ENCODE data around the gene DCBLD2. TPM values are rescaled to one million over a fixed set of nuclear protein-coding genes. Genes with fewer than 3 reads are reported as not detected.

DCBLD2 gene
- total and polyA plus RNA-seq, 2 of the 4 experiments (the other 2 are of a cell fraction), result 121 to 196 TPM

- H4K91ac ChIP-seq (ENCODE audit: insufficient read depth, low read depth, low read length), result no peak overlapping the region
- no peak overlapping the region for H3K4me3 ChIP-seq (ENCODE audit: insufficient read depth, low read depth, low read length)
- H3K4me1 ChIP-seq (ENCODE audit: control insufficient read depth, insufficient read depth, low read length), result peaks cover 2% of the 10 kb centered on the region; the same call in 1 of the 2 replicates
- dilution Hi-C loops (cut with HindIII; ENCODE audit: low sequenced_read_pairs, unreplicated experiment), result no loop called here
- H3K23ac ChIP-seq (ENCODE audit: low read depth, low read length), result no peak overlapping the region
- H3K9me1 ChIP-seq (ENCODE audit: insufficient read depth, low read length), result no peaks in the 10 kb centered on the region
- H3K27me3 ChIP-seq (ENCODE audit: control insufficient read depth, insufficient read depth, low read length), result no peaks in the 10 kb centered on the region
- H3K9me3 ChIP-seq (ENCODE audit: control insufficient read depth, insufficient read depth, low read length), result no peaks in the 10 kb centered on the region
- H3K4me2 ChIP-seq (ENCODE audit: low read depth, low read length), result no peak overlapping the region
- no peak overlapping the region for H4K8ac ChIP-seq (ENCODE audit: low read depth in 2 of 2, low read length in 2 of 2)
- H4K5ac ChIP-seq (ENCODE audit: low read depth, low read length), result no peak overlapping the region
- no TSS peak for BruUV-seq (replicated peaks)
- H3K9ac ChIP-seq (ENCODE audit: low read depth, low read length), result no peak overlapping the region
- H4K20me1 ChIP-seq (ENCODE audit: insufficient read depth, low read length), result no peaks in the 10 kb centered on the region
- intact Hi-C loops (cut with micrococcal nuclease), result no loop called here
- no peak overlapping the region for H2AK9ac ChIP-seq (replicated peaks; ENCODE audit: low read depth, low read length, poor library complexity)
- TF ChIP-seq POLR2A (IDR thresholded peaks at IDR 0.05; ENCODE audit: low read depth, low read length), result no peak
- no peak for TF ChIP-seq CEBPB (IDR thresholded peaks at IDR 0.05; ENCODE audit: low read depth, low read length)
- no peak for TF ChIP-seq MAZ (IDR thresholded peaks at IDR 0.05; ENCODE audit: borderline replicate concordance, low read depth, low read length)
- no peak for TF ChIP-seq SMC3 (IDR thresholded peaks at IDR 0.05; ENCODE audit: low read depth, low read length)
- TF ChIP-seq RAD21 (IDR thresholded peaks at IDR 0.05; ENCODE audit: low read length), result no peak
- TF ChIP-seq CHD1 (IDR thresholded peaks at IDR 0.05; ENCODE audit: low read depth, low read length), result no peak
- no peak for TF ChIP-seq NFE2L2 (IDR thresholded peaks at IDR 0.05; ENCODE audit: low read depth, low read length)
- TF ChIP-seq ELK1 (IDR thresholded peaks at IDR 0.05; ENCODE audit: borderline replicate concordance, low read depth, low read length), result no peak
- TF ChIP-seq MXI1 (IDR thresholded peaks at IDR 0.05; ENCODE audit: borderline replicate concordance, low read depth, low read length), result no peak
- no peak for TF ChIP-seq RFX5 (IDR thresholded peaks at IDR 0.05; ENCODE audit: low read depth, low read length)
- TF ChIP-seq USF2 (IDR thresholded peaks at IDR 0.05; ENCODE audit: low read depth, low read length), result no peak
- H3K79me1 ChIP-seq (ENCODE audit: low read depth in 1 of 2, low read length in 2 of 2), result no peaks in the 10 kb centered on the region
- no peak overlapping the region for H3K56ac ChIP-seq (ENCODE audit: extremely low read depth, insufficient read depth, low read length)
- no peak overlapping the region for H2BK120ac ChIP-seq (ENCODE audit: low read depth, low read length)
- no peak overlapping the region for H2AK5ac ChIP-seq (ENCODE audit: low read depth, low read length)
- H3K4ac ChIP-seq (ENCODE audit: low read depth, low read length), result no peak overlapping the region
- no peak overlapping the region for H3K18ac ChIP-seq (ENCODE audit: low read depth, low read length)
- H2BK15ac ChIP-seq (ENCODE audit: low read depth, low read length), result no peak overlapping the region
- ChIA-PET POLR2A (ENCODE audit: unreplicated experiment) (no interaction called here), CTCF (interaction anchor here (0.8 kb wide), 1 partner anchor 49 kb away, joined by 5 read pairs; no protein-coding TSS in a partner anchor)
- no peak for ATAC-seq (ENCODE audit: low read depth)
- H3K36me3 ChIP-seq (ENCODE audit: control insufficient read depth, insufficient read depth, low read length), result no peaks in the 10 kb centered on the region
- no peak overlapping the region for H2AFZ ChIP-seq (replicated peaks; ENCODE audit: low read length, poor library complexity)
- no peak for DNase-seq
- H2BK5ac ChIP-seq (ENCODE audit: low read depth, low read length, poor library complexity, severe bottlenecking), result no peak overlapping the region
- WGBS, 2 experiments (ENCODE audit: extremely low coverage in 2 of 2, insufficient read length in 1 of 2), result no CpG with 5 or more reads among the region's 1 CpG
- in situ Hi-C loops (cut with MboI; ENCODE audit: low sequenced_read_pairs), result no loop called here
- H2BK20ac ChIP-seq (ENCODE audit: low read depth, low read length), result no peak overlapping the region
- no peak overlapping the region for H3K27ac ChIP-seq (ENCODE audit: insufficient read depth, low read length)
- H3K14ac ChIP-seq (replicated peaks; ENCODE audit: low read depth, low read length), result no peak overlapping the region
These were observed 44.2 kb upstream of the DCBLD2 start for GRCh38 chr3:98945666-98946065.
